OCI-LY1 (cell line): ENCODE results near the gene HS3ST4.

Source experiments
- H2AFZ ChIP-seq: fragments of 200-600 bp; sonication (generic), shearing (Covaris generic); 2 replicates; pipeline ENCODE4 v1.6.0; 2014; ENCODE audit warnings: antibody characterized with exemption, mild to moderate bottlenecking, low read length
- H3F3A ChIP-seq: fragments of 200-600 bp; sonication (generic), shearing (Covaris generic); 2 replicates; pipeline ENCODE4 v1.6.0; 2014; ENCODE audit warnings: mild to moderate bottlenecking, antibody characterized with exemption, low read length, moderate library complexity; ENCODE audit not compliant: insufficient read depth
- H3K27ac ChIP-seq: fragments of 200-600 bp; sonication (generic); 2 replicates; pipeline ENCODE4 v1.5.1; 2014; ENCODE audit warnings: low read length, mixed run types, mild to moderate bottlenecking, low read depth; ENCODE audit not compliant: poor library complexity, severe bottlenecking
- H3K27me3 ChIP-seq: fragments of 200-600 bp; sonication (generic); 2 replicates; pipeline ENCODE4 v1.6.0; 2014; ENCODE audit warnings: antibody characterized with exemption, mild to moderate bottlenecking, low read length, moderate library complexity; ENCODE audit not compliant: insufficient read depth
- H3K36me3 ChIP-seq: fragments of 200-600 bp; sonication (generic); 2 replicates; pipeline ENCODE4 v1.6.1; 2014; ENCODE audit warnings: mild to moderate bottlenecking, antibody characterized with exemption, low read length, moderate library complexity, mixed read lengths; ENCODE audit not compliant: insufficient read depth
- H3K4me1 ChIP-seq: fragments of 200-600 bp; sonication (generic); 2 replicates; pipeline ENCODE4 v1.5.1; 2014; ENCODE audit warnings: mild to moderate bottlenecking, low read length, moderate library complexity; ENCODE audit not compliant: insufficient read depth, severe bottlenecking
- H3K4me2 ChIP-seq: fragments of 200-600 bp; sonication (generic), shearing (Covaris generic); 2 replicates; pipeline ENCODE4 v1.6.1; 2014; ENCODE audit warnings: low read length
- H3K4me3 ChIP-seq: fragments of 200-600 bp; sonication (generic); 2 replicates; pipeline ENCODE4 v1.5.1; 2014; ENCODE audit warnings: low read length, low read depth, mild to moderate bottlenecking, mixed read lengths; ENCODE audit not compliant: poor library complexity, severe bottlenecking
- H3K79me2 ChIP-seq: fragments of 200-600 bp; shearing (Covaris generic); 2 replicates; pipeline ENCODE4 v1.6.1; 2016; ENCODE audit warnings: mixed run types, low read length, mixed read lengths; ENCODE audit not compliant: insufficient read depth
- H3K9ac ChIP-seq: fragments of 200-600 bp; sonication (generic), shearing (Covaris generic); 2 replicates; pipeline ENCODE4 v1.6.1; 2014; ENCODE audit warnings: mild to moderate bottlenecking, low read length, mixed read lengths
- H3K9me2 ChIP-seq: fragments of 200-600 bp; sonication (generic), shearing (Covaris generic); 2 replicates; pipeline ENCODE4 v1.6.1; 2014; ENCODE audit warnings: low read depth, mild to moderate bottlenecking, low read length, mixed read lengths
- H3K9me3 ChIP-seq: fragments of 200-600 bp; shearing (Covaris generic); 2 replicates; pipeline ENCODE4 v1.6.1; 2014; ENCODE audit warnings: low read length, mixed read lengths
- H4K20me1 ChIP-seq: fragments of 200-600 bp; sonication (generic), shearing (Covaris generic); 2 replicates; pipeline ENCODE4 v1.6.0; 2016; ENCODE audit warnings: mild to moderate bottlenecking, low read length; ENCODE audit not compliant: insufficient read depth
- CTCF ChIP-seq: fragments of 200-600 bp; sonication (generic), shearing (Covaris generic); IDR thresholded peaks from 2 replicates; pipeline ENCODE4 v1.5.1; 2017; ENCODE audit warnings: mild to moderate bottlenecking, antibody characterized with exemption, low read length, moderate library complexity, mixed read lengths
- EZH2 ChIP-seq: fragments of 200-600 bp; sonication (generic), shearing (Covaris generic); IDR thresholded peaks from 2 replicates; pipeline ENCODE4 v1.8.0; 2017; ENCODE audit warnings: borderline replicate concordance, mixed run types, mild to moderate bottlenecking, antibody characterized with exemption, low read length, moderate library complexity, mixed read lengths

HS3ST4 gene

GRCh38 chr16:25690552-25691143 is 1.1 kb upstream of the HS3ST4 start:
- Histone ChIP-seq H3K9ac (no peak overlapping the region), H3K9me2 (no peaks in the 10 kb centered on the region), H3K4me2 (no peak overlapping the region), H3K9me3 (no peaks in the 10 kb centered on the region), H3K4me3 (no peak overlapping the region), H4K20me1 (no peaks in the 10 kb centered on the region), H3K79me2 (no peaks in the 10 kb centered on the region), H3K27me3 (no peaks in the 10 kb centered on the region), H3K36me3 (no peaks in the 10 kb centered on the region), H3F3A (no peaks in the 10 kb centered on the region), H2AFZ (no peak overlapping the region), H3K27ac (no peak overlapping the region), H3K4me1 (no peaks in the 10 kb centered on the region)
- TF ChIP-seq CTCF: no peak
- no peak for TF ChIP-seq EZH2

GRCh38 chr16:25692351-25692741 is 587 bp downstream of the HS3ST4 start:
- Histone ChIP-seq H3K36me3 (no peaks in the 10 kb centered on the region), H2AFZ (no peak overlapping the region), H3K27me3 (no peaks in the 10 kb centered on the region), H3K4me3 (no peak overlapping the region), H3K79me2 (no peaks in the 10 kb centered on the region), H3K9me3 (no peaks in the 10 kb centered on the region), H3F3A (no peaks in the 10 kb centered on the region), H3K4me1 (no peaks in the 10 kb centered on the region), H3K27ac (no peak overlapping the region), H4K20me1 (no peaks in the 10 kb centered on the region), H3K9ac (no peak overlapping the region), H3K4me2 (no peak overlapping the region), H3K9me2 (no peaks in the 10 kb centered on the region)
- TF ChIP-seq EZH2 (no peak), CTCF (no peak)

- Histone ChIP-seq H2AFZ (no peak overlapping the region), H3K36me3 (no peaks in the 10 kb centered on the region), H3K4me1 (no peaks in the 10 kb centered on the region), H4K20me1 (no peaks in the 10 kb centered on the region), H3K79me2 (no peaks in the 10 kb centered on the region), H3K27me3 (no peaks in the 10 kb centered on the region), H3K9me3 (no peaks in the 10 kb centered on the region), H3F3A (no peaks in the 10 kb centered on the region), H3K9me2 (no peaks in the 10 kb centered on the region), H3K9ac (no peak overlapping the region), H3K4me3 (no peak overlapping the region), H3K27ac (no peak overlapping the region), H3K4me2 (no peak overlapping the region)
- TF ChIP-seq CTCF: no peak
- no peak for TF ChIP-seq EZH2
Measured at GRCh38 chr16:25692742-25693508, 1.2 kb downstream of the HS3ST4 start.
